GM03348 (cell line): ENCODE measurements around the gene PSEN2.
A peak's percentile ranks its signal among the peaks of the same experiment; 100 is the strongest.

Experiments used
- DNase-seq: peaks from one replicate; pipeline ENCODE4 v3.0.0; 2012; ENCODE audit warnings: low spot score

Gene PSEN2

DNA sequence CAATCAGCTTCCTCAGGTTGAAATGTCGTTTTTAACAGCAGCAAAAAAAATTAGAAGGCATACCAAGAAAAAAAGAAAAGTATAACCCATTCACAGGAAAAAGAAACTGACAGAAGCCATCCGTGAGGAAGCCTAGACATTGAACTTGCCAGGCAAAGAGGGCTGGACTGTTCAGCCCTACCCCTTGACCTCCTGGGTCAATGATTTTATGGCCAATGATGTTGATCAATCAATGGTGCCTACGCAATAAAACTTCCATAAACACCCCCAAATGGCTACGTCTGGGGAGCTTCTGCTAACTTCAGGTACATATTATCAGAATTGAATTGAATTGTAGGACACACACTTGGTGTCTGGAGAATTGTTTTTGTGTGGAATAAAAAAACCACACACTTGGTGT lies 4.8 kb upstream of the PSEN2 start:
- DNase-seq = no peak

DNA sequence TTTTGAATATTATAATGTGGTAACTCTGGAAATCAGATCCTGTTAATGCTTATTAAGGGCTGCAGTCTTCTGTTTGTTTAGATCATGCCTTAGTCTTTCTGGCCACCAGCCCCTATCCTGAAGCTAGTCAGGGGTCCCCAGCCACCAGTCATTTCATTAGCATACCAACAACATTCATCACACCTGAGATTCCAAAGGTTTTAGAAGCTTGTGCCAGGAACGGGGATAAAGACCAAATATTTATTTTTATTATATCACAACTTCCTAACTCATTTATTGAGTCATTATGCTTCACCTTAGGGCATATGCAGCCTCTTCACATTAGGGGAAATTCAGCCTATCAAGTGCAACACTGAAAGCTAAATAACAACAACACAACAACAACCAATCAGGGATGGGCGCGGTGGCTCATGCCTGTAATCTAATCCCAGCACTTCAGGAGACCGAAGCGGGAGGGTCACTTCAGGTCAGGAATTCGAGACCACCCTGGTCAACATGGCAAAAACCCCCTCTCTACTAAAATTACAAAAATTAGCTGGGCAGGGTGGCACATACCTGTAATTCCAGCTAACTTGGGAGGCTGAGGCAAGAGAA lies 2.9 kb upstream of the PSEN2 start:
- DNase-seq = no peak

DNA sequence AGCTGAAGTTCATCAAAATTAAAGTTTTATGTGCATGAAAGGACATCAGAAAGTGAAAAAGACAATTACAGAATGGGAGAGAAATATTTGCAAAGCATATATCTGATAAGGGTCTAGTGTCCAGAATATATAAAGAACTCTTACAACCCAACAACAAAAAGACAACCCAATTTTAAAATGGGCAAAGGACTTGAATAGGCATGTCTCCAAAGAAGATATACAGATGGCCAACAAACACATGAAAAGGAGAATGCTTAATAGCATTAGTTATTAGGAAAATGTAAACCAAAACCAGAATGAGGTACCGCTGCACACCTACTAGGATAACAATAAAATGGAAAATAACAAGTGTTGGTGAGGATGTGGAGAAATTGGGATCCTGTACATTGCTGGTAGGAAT lies 1.7 kb upstream of the PSEN2 start:
- no peak for DNase-seq

DNA sequence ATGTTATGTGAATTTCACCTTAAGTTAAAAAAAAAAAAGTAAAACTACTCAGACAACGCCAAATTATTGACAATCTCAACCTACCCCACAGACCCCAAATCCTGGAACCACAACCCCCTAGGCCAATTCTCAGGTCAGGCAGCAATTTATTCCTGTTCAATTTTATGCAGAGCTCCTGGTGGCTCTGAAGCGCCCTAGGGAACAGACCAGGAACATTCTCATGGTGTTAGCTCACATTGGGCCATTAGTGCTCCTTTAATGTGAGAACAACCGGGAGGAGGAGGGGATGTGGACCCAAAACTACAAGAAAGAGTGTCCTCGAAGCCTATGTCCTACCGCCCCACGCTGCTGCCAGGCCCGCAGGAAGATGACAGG lies 403 bp upstream of the PSEN2 start:
- DNase-seq = no peak

DNA sequence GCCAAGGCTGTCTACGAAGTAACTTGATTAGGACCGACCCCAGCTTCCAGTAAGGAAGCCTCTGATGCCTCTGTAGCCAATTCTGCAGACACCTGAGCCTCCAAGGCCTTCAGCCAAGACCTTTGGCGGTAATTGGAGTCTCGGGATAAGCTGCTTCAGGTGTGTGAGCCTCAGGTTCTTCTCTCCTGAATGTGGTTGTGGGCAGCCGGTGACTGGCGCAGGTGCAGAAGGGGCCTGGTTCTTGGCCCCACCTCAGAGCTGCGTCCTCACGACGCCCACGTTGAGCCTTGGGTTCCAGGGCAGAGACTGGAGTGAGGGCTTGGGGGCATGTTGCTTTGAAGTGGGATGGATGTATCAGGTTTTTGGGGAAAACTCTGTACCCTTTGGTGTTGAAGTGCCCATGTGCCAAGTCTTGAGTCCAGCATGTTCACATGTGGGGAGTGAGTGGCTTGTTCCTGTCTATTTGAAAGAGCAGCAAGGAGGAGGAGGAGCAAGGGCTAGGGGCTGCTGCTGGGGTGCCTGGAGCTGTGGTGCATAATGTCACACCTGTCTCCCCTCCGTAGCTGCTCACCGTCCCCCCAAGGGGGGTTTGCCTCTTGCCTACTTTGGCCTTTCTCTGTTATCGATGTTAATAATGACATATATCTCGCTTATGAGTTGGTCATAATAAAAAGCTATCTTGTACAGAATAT lies 1.4 kb downstream of the PSEN2 start:
- no peak for DNase-seq

GRCh38 chr1:226872437-226872836 lies 2.0 kb downstream of the PSEN2 start:
- DNase-seq = no peak

DNA sequence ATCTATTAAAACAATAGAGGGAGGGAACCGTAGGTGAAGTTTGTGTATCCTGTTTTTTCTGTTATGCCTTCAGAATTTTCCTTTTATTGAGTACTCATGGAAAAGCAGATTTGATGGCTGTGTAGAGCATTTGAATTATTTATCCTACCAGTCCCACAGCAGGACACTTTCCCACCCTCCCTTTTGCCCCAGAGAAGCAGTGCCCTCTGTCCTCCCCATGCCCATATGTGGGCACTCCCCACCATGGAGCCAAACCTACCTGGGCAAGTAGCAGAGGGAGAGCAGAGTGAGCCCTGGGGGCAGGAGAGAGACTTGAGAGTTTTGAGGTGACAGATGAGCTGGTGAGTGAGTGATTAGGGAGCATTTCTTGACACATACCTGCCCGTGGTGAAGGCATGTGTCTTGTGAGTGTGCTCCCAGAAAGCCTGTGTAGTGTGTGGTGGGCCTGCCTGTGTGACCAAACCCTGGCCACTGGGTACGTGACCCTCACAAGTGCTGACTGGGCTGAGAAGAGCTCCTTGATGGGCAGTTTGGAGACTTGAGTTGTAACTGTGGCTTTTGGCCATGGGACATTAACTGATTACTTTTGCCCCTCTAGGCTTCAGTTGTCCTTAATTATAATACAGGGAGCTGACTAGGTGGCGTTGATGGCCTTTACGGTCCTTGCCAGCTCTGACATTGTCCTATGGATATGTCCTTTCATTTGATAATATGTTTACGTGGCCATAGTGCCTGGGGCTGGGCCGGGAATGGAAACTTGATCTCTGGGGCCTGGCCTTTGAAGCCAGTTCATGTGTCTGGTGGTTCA lies 3.6 kb downstream of the PSEN2 start:
- DNase-seq = no peak

DNA sequence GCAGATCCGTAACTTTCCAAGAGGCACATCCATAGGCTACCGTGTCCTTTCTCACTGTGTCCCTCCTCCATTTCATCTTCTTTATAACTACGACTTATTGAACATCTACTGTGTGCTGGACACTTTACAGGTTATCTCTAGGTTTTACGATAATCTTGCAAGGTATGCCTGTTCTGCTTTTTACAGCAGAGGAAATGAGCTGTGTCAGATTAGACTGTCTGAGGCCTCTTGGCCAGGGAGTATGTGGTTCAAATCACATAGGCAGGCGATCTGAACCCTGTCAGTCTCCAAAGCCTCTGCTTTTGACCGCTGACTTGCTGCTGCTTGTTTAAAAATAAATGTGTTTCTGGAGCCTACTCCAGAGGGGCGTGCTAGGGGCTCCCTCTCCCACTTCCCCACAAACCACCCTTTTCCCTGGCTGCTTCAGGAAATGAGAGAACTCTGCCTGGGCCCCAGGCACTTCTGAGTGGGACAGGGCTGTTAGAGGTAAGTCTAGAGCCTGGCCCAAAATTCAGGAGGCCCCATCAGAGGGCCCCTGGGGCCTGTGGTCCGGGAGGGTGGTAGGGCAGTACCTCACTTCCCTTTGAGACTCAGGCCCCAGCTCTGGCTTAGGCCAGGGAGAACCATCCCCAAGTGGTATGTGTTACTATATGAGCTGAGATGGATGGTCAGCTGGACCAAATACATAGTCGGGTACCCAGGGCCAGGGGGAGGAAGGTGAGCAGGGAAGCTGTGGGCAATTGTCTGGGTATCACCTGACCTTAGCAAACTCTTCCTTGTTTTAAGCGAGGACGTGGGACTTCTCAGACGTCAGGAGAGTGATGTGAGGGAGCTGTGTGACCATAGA lies 4.4 kb downstream of the PSEN2 start:
- no peak for DNase-seq

GRCh38 chr1:226875641-226876295 lies 5.4 kb downstream of the PSEN2 start:
- DNase-seq = no peak

GRCh38 chr1:226877669-226878068 lies 7.3 kb downstream of the PSEN2 start:
- DNase-seq = no peak

DNA sequence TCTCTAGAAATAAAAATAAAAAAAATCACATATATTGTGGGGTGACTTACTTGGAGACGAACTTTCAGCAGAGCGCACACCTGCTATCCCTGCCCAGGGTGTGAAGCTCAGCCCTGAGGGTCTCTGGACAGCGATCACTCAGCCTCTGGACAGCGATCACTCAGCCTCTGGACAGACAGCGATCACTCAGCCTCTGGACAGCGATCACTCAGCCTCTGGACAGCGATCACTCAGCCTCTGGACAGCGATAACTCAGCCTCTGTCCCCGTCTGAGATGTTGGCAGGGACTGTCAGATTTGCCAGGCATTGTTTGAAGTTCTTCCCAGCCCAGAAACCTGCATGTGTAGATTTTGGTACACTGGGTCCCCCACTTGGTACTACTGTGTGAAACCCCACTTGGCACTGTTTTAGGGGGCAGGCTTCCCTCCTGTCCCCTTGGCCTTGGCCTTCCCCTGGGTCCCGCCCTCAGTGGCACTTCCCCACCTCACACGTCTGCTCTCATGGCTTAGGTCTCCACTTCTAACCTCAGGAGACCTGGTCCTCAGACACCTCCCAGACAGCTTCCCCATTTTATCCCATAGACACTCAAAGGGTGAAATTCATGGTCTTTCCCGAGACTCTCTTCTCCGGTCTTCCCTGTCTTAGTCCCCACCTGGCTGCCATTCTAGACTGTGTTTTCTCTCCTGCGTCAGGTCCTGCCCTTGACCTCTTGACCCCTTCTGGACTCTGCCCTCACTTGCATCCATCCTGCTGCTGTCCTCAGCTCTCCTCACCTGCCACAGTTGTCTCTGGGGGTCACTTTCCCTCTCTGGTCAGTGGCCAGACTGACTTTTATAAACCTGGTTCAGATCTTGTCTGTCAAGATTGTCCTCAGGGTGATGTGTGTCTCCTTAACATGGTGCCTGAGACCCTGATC lies 10.2 kb downstream of the PSEN2 start:
- DNase-seq = no peak

GRCh38 chr1:226881515-226882185 lies 11.2 kb downstream of the PSEN2 start:
- DNase-seq = no peak

- DNase-seq = no peak
Observed at GRCh38 chr1:226882187-226882586, 11.8 kb downstream of the PSEN2 start.

DNA sequence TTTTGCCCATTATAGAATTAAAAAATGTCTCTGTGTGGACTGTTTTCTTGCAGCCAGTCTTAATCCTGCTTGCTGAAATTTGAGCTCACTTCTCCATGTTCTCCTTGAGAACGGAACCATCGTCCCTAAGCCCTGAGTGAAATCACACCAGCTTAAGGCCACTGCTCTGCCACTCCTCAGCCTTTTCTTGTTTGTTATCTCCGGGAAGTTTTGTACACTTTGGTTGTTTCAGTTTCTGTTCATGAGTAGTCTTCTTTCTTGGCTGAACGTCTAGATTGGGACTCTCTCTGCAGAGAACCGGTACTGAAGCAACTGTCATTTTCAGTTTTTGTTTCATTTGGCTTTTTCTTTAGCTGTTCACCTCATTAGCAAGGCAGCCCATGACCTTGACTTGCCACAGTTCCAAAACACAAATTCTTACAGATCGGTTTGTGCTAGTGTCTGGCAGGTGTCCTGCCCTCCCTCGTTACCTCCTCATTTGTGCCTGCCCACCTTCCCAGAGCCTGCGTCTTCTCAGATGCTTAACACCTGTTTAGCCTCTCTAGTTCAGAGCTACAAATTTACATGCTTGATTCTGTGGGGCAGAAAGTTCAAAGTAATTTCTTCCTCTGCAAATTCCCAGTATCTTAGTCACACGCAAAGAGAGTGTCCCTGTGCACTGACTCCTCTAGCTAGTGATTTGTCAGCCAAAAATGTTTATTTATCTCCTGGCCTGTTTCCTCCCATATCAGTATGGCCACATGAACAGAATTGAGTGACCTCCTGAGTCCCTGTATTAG lies 12.4 kb downstream of the PSEN2 start:
- peak; percentile 34 for DNase-seq

DNA sequence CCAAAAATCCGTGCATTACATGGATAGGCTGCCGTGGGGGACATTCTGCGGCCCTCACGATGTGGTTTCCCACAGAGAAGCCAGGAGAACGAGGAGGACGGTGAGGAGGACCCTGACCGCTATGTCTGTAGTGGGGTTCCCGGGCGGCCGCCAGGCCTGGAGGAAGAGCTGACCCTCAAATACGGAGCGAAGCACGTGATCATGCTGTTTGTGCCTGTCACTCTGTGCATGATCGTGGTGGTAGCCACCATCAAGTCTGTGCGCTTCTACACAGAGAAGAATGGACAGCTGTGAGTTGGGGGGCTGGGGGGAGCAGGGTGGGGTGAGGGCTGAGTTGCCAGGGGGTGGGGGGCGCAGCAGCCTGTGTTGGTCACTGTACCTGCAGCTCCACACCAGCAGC lies 13.2 kb downstream of the PSEN2 start:
- no peak for DNase-seq

DNA sequence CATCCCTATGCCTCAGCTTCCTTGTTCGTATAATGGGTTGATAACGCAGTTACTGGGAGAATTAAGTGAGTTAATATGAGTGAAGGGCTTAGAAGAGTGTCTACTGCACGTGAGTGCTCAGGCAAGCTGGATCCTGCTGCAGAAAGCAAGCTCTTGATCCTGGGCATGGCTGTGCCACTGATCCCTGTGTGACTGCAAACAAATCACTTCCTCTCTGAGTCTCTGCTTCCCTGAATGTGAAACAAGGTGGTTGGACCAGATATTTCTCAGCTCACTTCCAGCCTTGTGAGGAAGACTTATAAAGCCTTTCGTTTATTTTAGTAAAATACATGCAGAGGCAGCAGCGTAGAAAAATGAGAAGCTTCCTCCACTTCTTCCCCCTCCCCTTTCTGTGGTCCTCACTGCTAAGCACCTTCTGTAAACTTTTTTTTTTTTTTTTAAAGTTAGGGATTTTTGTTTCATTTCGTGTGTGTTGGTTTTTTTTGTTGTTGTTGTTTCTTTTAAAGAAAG lies 13.8 kb downstream of the PSEN2 start:
- no peak for DNase-seq

DNA sequence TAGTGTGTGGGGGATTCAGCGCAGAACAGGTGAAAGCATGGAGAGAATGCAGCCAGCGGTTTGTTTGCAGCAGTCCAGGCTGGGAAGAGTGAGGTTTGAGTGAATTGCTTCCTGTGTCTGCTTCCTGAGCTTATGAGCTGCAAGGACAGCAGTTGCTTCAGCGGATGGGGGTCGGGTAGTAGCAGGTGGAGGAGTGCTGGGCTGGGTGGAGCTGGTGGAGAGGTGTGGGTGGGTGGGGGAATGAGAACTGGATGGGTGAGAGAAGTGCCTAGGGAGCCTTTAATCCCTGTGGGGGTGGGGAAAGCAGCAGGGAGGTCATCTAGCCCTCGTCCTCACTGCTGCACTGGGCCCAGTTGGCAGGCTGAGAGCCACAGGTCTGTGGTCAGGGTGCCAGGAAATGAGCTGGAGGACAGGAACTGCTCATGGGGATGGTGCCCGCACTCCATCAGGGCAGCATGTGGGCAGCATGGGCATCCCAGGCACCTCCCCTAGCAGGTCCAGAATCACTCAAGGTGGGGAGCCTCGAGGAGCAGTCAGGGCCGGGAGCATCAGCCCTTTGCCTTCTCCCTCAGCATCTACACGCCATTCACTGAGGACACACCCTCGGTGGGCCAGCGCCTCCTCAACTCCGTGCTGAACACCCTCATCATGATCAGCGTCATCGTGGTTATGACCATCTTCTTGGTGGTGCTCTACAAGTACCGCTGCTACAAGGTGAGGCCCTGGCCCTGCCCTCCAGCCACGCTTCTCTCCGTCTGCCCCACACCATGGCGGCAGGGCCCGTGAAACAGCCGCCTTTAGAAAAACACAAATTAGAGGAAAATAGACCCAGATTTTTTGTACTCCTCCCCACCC lies 14.8 kb downstream of the PSEN2 start:
- no peak for DNase-seq
